ENCODE data around the gene WDR20. TPM values are rescaled to one million over a fixed set of nuclear protein-coding genes. Genes with fewer than 3 reads are reported as not detected.

The WDR20 gene
- polyA plus RNA-seq, 1 of the 3 experiments (the other 2 are of a cell fraction) = 12.4 TPM

GRCh38 chr14:102246071-102246470, 106.4 kb downstream of the WDR20 start:
- H4K20me1 ChIP-seq (ENCODE audit: insufficient read depth) = no peaks in the 10 kb centered on the region
- no peak overlapping the region for H3K4me2 ChIP-seq
- H3K9me2 ChIP-seq = no peaks in the 10 kb centered on the region
- H3K27ac ChIP-seq (ENCODE audit: low read depth in 2 of 2, low read length in 1 of 2) = no peak overlapping the region
- H2AFZ ChIP-seq (ENCODE audit: low read depth) = no peak overlapping the region
- H3K27me3 ChIP-seq (ENCODE audit: insufficient read depth) = no peaks in the 10 kb centered on the region
- H3F3A ChIP-seq (replicated peaks; ENCODE audit: insufficient read depth) = no peaks in the 10 kb centered on the region
- no peaks in the 10 kb centered on the region for H3K9me3 ChIP-seq
- no peak overlapping the region for H3K4me3 ChIP-seq (ENCODE audit: low read depth in 2 of 2, low read length in 1 of 2)
- H3K4me1 ChIP-seq (ENCODE audit: control insufficient read depth in 1 of 2, insufficient read depth in 2 of 2, low read depth in 1 of 2, low read length in 1 of 2) = no peaks in the 10 kb centered on the region
- 83% methylated on average over 9 of the region's 9 CpGs for WGBS (ENCODE audit: low lambda C conversion rate)
- ChIA-PET POLR2A (no interaction called here), CTCF (no interaction called here)
- no peak for DNase-seq
- no peak for TF ChIP-seq ELF1 (IDR thresholded peaks at IDR 0.05)
- TF ChIP-seq EZH2phosphoT487 (IDR thresholded peaks at IDR 0.05; ENCODE audit: borderline replicate concordance, low read depth) = no peak
- TF ChIP-seq MEF2A (IDR thresholded peaks at IDR 0.05; ENCODE audit: borderline replicate concordance, low read depth) = no peak
- no peak for TF ChIP-seq GABPA (IDR thresholded peaks at IDR 0.05; ENCODE audit: low read depth)
- no peak for TF ChIP-seq MXI1 (IDR thresholded peaks at IDR 0.05; ENCODE audit: low read depth, low read length)
- TF ChIP-seq YY1 (IDR thresholded peaks at IDR 0.05; ENCODE audit: low read depth) = no peak
- TF ChIP-seq REST (IDR thresholded peaks at IDR 0.05; ENCODE audit: low read depth, low read length) = no peak
- no peak for TF ChIP-seq USF2 (IDR thresholded peaks at IDR 0.05; ENCODE audit: borderline replicate concordance, low read depth, low read length)
- no peak for TF ChIP-seq TEAD4 (IDR thresholded peaks at IDR 0.05; ENCODE audit: borderline replicate concordance, insufficient read depth)
- TF ChIP-seq RFX5 (IDR thresholded peaks at IDR 0.05; ENCODE audit: low read length) = no peak
- TF ChIP-seq FOSL2 (IDR thresholded peaks at IDR 0.05; ENCODE audit: borderline replicate concordance, low read depth) = no peak
- TF ChIP-seq RCOR1 (IDR thresholded peaks at IDR 0.05; ENCODE audit: low read length) = no peak
- TF ChIP-seq FOXJ3 (CRISPR knock-in tag; IDR thresholded peaks at IDR 0.05) = no peak
- no peak for TF ChIP-seq EP300 (IDR thresholded peaks at IDR 0.05; ENCODE audit: borderline replicate concordance in 1 of 2, low read depth in 1 of 2, low read length in 1 of 2)
- TF ChIP-seq NFIC (IDR thresholded peaks at IDR 0.05; ENCODE audit: borderline replicate concordance) = no peak
- no peak for TF ChIP-seq PBX3 (IDR thresholded peaks at IDR 0.05)
- no peak for TF ChIP-seq RXRA (IDR thresholded peaks at IDR 0.05; ENCODE audit: borderline replicate concordance, low read depth)
- TF ChIP-seq FOXM1 (IDR thresholded peaks at IDR 0.05; ENCODE audit: low read depth) = no peak
- TF ChIP-seq MAX (IDR thresholded peaks at IDR 0.05; ENCODE audit: low read depth) = no peak
- H3K36me3 ChIP-seq (replicated peaks in 1 of 2; ENCODE audit: control insufficient read depth in 1 of 2, insufficient read depth in 2 of 2, low read length in 1 of 2) = no peaks in the 10 kb centered on the region
- H3K9ac ChIP-seq = no peak overlapping the region
- H3K79me2 ChIP-seq (ENCODE audit: insufficient read depth) = no peaks in the 10 kb centered on the region
